Measurements from ENCODE around the gene SLC30A4. TPM values are rescaled to one million over a fixed set of nuclear protein-coding genes. Genes with fewer than 3 reads are reported as not detected.
"Not testable (repeated sequence)": the region's sequence is repeated elsewhere in the genome, so short reads cannot be mapped to it uniquely, and the experiment has no call there.

Gene SLC30A4
- total RNA-seq, 1 donor from 2014 or later, result 8.5 TPM

GRCh38 chr15:45510758-45511280 is 11.7 kb downstream of the SLC30A4 start:
- DNase-seq (ENCODE audit: low spot score), result no peak

GRCh38 chr15:45507143-45507542 is 15.4 kb downstream of the SLC30A4 start:
- DNase-seq (ENCODE audit: low spot score), result not testable (repeated sequence)

DNA sequence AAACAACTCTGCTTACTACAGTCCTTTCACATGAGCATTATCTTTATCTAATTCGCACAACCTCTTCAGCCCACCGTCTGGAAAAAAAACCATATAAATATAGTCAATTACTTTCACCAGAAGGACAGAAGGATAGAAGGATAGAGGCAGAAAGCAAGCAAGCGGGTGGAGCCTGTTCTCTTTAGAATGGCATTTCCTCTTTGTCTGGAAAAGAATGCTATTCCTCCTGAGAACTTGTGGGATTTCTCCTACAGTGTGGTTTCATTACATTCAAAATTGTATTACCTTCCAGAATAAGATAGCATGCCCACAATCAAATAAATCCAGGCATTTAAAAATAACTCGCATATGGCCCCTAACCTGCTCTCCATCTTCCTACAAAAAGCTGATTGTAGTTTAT is 23.1 kb downstream of the SLC30A4 start:
- no peak for DNase-seq (ENCODE audit: low spot score)

- no peak for DNase-seq (ENCODE audit: low spot score)
These were observed 23.9 kb downstream of the SLC30A4 start for GRCh38 chr15:45498701-45499100.

- DNase-seq (ENCODE audit: low spot score), result no peak
These were observed 25.3 kb downstream of the SLC30A4 start for GRCh38 chr15:45497261-45497660.

DNA sequence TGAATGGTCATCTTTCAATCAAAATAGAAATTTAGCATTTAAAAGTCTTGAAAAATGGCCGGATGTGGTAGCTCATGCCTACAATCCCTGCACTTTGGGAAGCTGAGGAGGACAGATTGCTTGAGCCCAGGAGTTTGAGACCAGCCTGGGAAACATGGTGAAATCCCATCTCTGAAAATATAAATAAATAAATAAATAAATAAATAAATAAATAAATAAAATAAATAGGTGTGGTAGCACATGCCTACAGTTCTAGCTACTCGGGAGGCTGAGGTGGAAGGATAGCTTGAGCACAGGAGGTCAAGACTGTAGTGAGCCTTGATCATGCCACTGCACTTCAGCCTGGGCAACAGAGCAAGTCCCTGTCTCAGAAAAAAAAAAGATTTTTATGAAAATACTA is 25.9 kb downstream of the SLC30A4 start:
- DNase-seq (ENCODE audit: low spot score), result no peak

DNA sequence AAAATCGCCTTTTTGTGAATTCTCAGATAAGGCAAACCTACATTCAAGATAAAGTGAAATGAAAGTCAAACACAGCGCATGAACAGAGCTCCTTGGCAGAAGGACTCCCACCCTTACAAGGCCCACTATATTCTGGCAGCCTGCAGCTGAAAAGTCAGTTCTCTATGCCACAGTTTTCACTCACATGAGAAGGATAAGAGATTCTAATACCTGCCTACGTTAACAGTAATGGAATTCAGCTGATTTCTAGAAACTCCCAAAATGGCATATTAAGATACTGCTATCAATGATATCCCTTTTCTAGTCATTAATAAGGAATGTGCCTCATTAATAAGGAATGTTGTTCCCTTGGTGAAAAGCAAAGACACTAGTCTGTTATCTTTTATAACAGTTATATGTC is 27.0 kb downstream of the SLC30A4 start:
- no peak for DNase-seq (ENCODE audit: low spot score)

- no peak for DNase-seq (ENCODE audit: low spot score)
These were observed 32.8 kb downstream of the SLC30A4 start for GRCh38 chr15:45489690-45490238.

- no peak for DNase-seq (ENCODE audit: low spot score)
These were observed 36.2 kb downstream of the SLC30A4 start for GRCh38 chr15:45486317-45486716.

- DNase-seq (ENCODE audit: low spot score), result no peak
These were observed 41.4 kb downstream of the SLC30A4 start for GRCh38 chr15:45481135-45481534.

- no peak for DNase-seq (ENCODE audit: low spot score)
These were observed 46.1 kb downstream of the SLC30A4 start for GRCh38 chr15:45476410-45476809.

DNA sequence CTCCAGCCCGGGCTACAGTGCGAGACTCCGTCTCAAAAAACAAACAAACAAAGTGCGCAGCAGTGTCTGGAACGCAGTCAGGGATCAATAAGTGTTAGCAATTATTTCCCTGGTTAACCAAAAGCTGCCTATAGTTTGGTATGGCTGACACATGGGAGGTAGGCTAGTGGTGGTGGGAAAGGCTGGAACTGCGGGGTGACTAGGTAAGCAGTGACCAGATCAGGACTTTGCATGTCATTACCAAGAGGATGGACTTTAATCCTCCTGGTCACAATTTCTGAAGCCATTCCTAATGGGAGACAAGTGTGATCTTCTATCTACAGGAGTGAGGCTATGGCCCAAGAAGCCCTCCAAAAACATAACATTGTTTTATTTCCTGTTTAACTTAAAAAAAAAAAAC is 47.8 kb downstream of the SLC30A4 start:
- DNase-seq (ENCODE audit: low spot score), result no peak

- no peak for DNase-seq (ENCODE audit: low spot score)
These were observed 49.5 kb downstream of the SLC30A4 start for GRCh38 chr15:45473068-45473467.

- DNase-seq (ENCODE audit: low spot score), result no peak
These were observed 51.4 kb downstream of the SLC30A4 start for GRCh38 chr15:45471151-45471550.

DNA sequence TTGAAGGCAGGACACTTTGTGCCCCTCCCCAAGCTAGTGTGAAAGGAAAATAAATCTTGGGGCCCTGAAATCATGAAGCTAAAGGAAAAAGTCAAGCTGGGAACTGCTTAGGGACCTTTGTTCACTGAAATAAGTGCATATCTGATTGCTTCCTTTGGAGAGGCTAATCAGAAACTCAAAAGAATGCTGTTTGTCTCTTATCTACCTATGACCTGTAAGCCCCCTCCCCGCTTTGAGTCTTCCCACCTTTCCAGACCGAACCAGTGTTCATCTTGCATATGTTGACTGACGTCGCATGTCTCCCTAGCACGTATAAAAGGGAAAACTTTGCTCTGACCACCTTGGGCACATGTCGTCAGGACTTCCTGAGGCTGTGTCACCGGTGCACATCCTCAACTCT is 53.1 kb downstream of the SLC30A4 start:
- no peak for DNase-seq (ENCODE audit: low spot score)

DNA sequence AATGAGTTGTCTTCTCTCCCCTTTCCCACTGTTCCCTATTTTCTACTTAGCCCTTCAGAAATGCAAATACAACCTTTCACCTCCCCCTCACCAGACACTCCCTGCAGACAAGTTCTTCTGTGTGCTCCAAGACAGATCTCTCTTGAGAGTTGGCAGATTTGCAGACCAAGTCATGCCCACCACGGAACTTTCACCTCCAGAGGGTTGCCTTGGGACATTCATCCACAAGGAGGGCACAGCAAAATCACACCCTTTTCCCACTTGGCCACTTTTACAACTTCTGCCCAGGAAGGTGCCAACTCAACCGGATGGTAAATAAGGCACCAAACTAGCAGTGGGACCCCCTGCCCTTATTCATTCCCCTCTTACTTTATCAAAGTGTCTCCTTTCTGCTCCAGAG is 53.5 kb downstream of the SLC30A4 start:
- no peak for DNase-seq (ENCODE audit: low spot score)

GRCh38 chr15:45468294-45468693 is 54.3 kb downstream of the SLC30A4 start:
- no peak for DNase-seq (ENCODE audit: low spot score)

GRCh38 chr15:45458746-45459403 is 63.7 kb downstream of the SLC30A4 start:
- DNase-seq (ENCODE audit: low spot score), result no peak

- no peak for DNase-seq (ENCODE audit: low spot score)
These were observed 64.7 kb downstream of the SLC30A4 start for GRCh38 chr15:45457641-45458539.

DNA sequence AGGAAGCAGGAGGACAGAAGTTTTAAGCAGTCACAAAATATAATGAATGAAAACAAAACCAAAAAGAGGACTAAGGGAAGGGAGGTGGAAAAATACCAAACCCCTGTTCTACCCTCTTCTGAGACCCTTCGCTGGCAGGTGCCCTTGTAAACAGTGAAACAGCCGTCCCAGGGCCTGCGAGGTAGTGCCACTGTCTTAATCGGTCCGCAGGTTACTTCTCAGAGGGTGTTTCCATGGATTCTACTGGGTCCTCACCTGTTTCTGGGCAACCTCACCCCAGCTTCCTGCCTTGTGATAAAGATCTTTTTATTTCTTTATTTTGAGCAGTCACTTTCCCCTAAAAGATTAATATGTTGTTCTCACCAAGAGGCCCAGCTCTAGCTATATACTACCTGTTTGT is 65.3 kb downstream of the SLC30A4 start:
- DNase-seq (ENCODE audit: low spot score), result no peak

DNA sequence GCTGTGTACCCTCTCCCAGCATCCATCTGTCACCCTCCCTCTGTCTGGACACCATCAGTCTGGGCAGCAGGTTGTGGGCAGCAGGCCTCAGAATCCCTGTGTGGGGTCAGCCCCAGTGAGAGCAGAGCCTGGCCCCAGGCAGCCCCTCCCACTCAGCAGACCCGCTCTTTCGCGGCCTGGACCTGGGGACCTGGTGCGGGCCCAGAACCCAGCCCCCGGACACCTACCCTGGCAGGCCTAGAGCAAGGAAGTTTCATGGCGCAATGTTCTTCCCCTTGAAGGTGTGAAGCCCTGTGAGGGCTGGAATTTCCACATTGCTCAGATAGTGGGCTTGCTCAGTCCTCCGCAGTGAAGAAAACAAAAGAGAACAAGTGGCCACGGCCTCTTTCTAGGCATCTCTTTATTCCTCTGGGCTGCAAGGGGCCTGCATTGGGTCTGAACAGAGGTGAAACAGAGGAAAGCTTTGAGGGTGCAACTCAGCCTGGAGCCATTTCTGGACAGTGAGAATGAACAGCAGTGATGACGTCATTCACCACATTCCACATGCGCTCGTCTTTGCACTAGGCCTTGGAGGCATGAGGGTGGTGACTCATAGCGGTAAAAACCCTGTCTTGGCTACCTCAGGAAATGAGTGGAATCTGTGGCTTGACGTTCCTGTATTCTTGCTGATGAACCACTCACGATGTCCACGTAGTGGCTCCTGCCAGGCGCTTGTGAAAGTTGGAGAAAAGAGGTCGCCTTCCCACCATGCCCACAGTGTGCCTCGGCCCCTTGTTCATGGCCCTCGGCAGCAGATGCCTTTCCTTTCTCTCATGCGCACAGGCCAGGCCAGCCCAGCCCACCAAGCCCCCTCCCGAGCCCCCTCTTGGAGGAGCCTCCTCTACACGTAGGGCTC is 66.1 kb downstream of the SLC30A4 start:
- DNase-seq (ENCODE audit: low spot score), result no peak

Measured in mesenteric fat pad (tissue), 1 donor.